IMR-90 (cell line): Measurements from ENCODE around the gene CREBL2.

Source experiments
- CEBPB ChIP-seq: IDR thresholded peaks from 2 replicates; pipeline ENCODE4 v1.6.1; 2012; ENCODE audit warnings: low read depth, low read length, improper control_type of control experiment
- CTCF ChIP-seq: conservative IDR thresholded peaks from 2 replicates; pipeline ENCODE4 v1.5.1; 2012; ENCODE audit warnings: mild to moderate bottlenecking, low read depth, low read length, improper control_type of control experiment
- FOS ChIP-seq: fragments of 150-350 bp; IDR thresholded peaks from 2 replicates; pipeline ENCODE4 v1.6.1; 2016; ENCODE audit warnings: low read depth, low read length
- POLR2A ChIP-seq: IDR thresholded peaks from 2 replicates; pipeline ENCODE4 v1.6.1; 2012; ENCODE audit warnings: mild to moderate bottlenecking, low read depth, low read length
- RAD21 ChIP-seq: IDR thresholded peaks from 2 replicates; pipeline ENCODE4 v1.6.1; 2012; ENCODE audit warnings: low read length, improper control_type of control experiment
- RFX5 ChIP-seq: IDR thresholded peaks from 2 replicates; pipeline ENCODE4 v1.8.0; 2012; ENCODE audit warnings: low read depth, mild to moderate bottlenecking, low read length, moderate library complexity

DNA sequence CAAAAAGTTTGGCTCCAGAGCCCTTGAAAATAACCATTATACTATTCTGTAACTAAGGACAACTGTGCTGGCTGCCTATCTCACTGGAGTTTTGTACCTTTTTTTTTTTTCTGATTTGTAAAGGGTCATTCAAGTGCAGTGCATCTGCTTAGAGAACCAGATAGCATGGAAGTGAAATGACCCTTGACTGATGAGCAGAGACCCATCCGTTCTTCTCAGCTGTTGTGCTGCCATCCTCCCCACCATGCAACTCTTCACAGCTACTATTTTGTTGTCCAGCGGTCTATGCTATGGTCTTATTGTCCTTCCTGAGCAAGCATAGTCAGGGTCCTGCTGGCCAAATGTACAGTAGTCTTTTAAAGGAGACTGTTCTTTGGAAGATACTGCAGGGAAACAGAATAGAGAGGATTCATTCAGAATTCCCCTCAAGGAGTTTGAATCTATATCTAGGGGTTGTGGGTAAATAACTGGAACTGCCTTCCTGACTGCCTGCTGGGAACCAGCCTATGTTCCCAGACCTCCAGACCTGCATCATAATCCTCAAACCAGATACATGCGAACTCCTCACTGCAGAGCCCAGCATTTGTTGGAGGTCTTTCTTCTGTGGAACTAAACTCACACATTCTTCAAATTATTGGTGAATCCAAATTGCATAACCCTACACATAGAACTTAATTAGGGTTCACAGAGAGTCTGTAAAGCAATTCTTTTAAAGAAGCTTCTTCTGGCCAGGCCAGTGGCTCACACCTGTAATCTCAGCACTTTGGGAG, 43.2 kb downstream of the CREBL2 start:
- TF ChIP-seq POLR2A (no peak), CEBPB (no peak), CTCF (no peak), RFX5 (no peak), FOS (no peak), RAD21 (no peak)
